ENCODE data around the gene MOCS3. TPM values are rescaled to one million over a fixed set of nuclear protein-coding genes. Genes with fewer than 3 reads are reported as not detected.

Gene MOCS3
- total RNA-seq, 1 donor from 2014 or later, result 6.2 TPM

DNA sequence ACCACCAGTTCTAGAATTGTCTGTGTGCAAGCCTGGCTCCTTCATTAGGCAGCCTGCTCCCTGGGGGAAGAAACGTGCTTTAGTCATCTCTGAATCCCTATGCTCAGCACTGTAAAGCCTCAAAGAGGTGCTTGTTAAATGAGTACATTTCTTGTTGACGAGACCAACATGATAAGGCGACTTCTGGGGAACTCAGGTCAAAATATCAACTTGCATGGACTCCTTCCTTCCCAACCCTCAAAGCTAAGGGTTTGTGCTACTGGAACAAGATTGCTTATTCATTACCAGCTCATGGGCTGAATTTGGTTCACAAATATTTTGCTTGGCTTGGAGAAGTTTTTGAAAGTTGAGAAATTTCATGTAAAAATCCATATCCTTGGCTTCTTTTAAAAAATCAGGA lies 53.7 kb downstream of the MOCS3 start:
- no peaks in the 10 kb centered on the region for H3K9me3 Mint-ChIP-seq
- no peaks in the 10 kb centered on the region for H3K27me3 Mint-ChIP-seq (ENCODE audit: insufficient read depth)
- no peak overlapping the region for H3K27ac Mint-ChIP-seq
- H3K4me3 Mint-ChIP-seq, result no peak overlapping the region
- no peaks in the 10 kb centered on the region for H3K4me1 Mint-ChIP-seq (ENCODE audit: low read depth)
- no peaks in the 10 kb centered on the region for H3K36me3 Mint-ChIP-seq (ENCODE audit: low read depth)
- DNase-seq (ENCODE audit: low spot score), result no peak
- intact Hi-C loops (cut with micrococcal nuclease), result no loop called here

Other genes with a start within 250 kb of the MOCS3 start
- 6.3 and 7.1 TPM in 2 replicates for gene PARD6B, start 227.2 kb upstream of the MOCS3 start, total RNA-seq
- 7.8 and 9.3 TPM in 2 replicates for gene BCAS4, start 163.8 kb upstream of the MOCS3 start, total RNA-seq
- gene ADNP, start 27.4 kb upstream of the MOCS3 start, total RNA-seq, result 77.4 and 85.8 TPM in 2 replicates
- 54.6 and 61.2 TPM in 2 replicates for gene DPM1, start 286 bp upstream of the MOCS3 start, total RNA-seq
- 2.8 and 3.1 TPM in 2 replicates for gene KCNG1, start 64.3 kb downstream of the MOCS3 start, total RNA-seq